ENCODE data around the gene VANGL1. TPM values are rescaled to one million over a fixed set of nuclear protein-coding genes. Genes with fewer than 3 reads are reported as not detected.

Gene VANGL1
- total RNA-seq, 1 experiment from 2014 or later = 13.6 TPM

DNA sequence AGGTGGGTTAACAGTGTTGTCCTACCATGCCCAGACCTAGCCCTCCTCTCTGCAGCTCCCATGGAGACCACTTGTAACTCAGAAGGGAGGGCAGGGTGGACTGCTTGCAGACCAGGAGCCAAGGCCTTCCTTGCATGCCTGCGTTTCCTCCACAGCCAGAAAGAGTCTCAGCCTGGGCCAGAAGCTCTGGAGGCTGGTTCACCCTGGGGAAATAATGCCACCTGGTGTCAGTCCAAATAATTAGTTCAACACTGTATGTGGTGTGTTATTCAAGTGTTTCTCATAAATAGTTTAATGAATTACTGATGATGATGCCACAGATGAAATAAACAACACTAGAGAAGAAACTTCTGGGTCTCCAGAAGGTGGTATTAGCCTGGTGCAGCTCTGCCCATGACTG is 16.9 kb upstream of the VANGL1 start:
- no peak for DNase-seq
- H3K23me2 ChIP-seq (ENCODE audit: insufficient read length, low read depth, low read length, poor library complexity, severe bottlenecking) = peaks cover 3% of the 10 kb centered on the region
- no peak overlapping the region for H2BK120ac ChIP-seq (ENCODE audit: low read depth, low read length, poor library complexity, severe bottlenecking)
- H2AFZ ChIP-seq (ENCODE audit: low read length) = peak overlapping the region; percentile 57
- H3K79me1 ChIP-seq (ENCODE audit: insufficient read depth, low read depth, low read length, poor library complexity, severe bottlenecking) = no peaks in the 10 kb centered on the region
- Mint-ChIP-seq H3K27ac (no peak overlapping the region), H3K4me1 (peaks cover 4 to 6% of the 10 kb centered on the region in 2 experiments; a peak in 2 of 4 replicates), H3K4me3 (no peak overlapping the region), H3K27me3 (ENCODE audit: low read depth) (peaks cover 2% of the 10 kb centered on the region), H3K36me3 (ENCODE audit: insufficient read depth in 1 of 3, low read depth in 3 of 3) (peaks cover 8 to 22% (median 8%) of the 10 kb centered on the region in 3 experiments), H3K9me3 (peaks cover 22 to 26% of the 10 kb centered on the region in 2 experiments)
- H3T11ph ChIP-seq (ENCODE audit: low read length) = no peak overlapping the region
- no peak overlapping the region for H4K8ac ChIP-seq (replicated peaks; ENCODE audit: insufficient read length, low read depth, low read length)
- H3K23ac ChIP-seq (ENCODE audit: insufficient read length, low read depth, low read length) = no peak overlapping the region
- no peak overlapping the region for H2BK5ac ChIP-seq (ENCODE audit: insufficient read length, low read length)
- no peak overlapping the region for H2BK15ac ChIP-seq (ENCODE audit: low read depth, low read length)
- H4K91ac ChIP-seq (ENCODE audit: insufficient read length, low read depth, low read length) = no peak overlapping the region
- H3K4ac ChIP-seq (ENCODE audit: low read depth, low read length) = no peak overlapping the region
- H3K4me2 ChIP-seq (ENCODE audit: insufficient read depth, insufficient read length, low read length) = no peak overlapping the region
- H4K5ac ChIP-seq (ENCODE audit: insufficient read length, low read depth, low read length) = no peak overlapping the region
- H4K20me1 ChIP-seq (ENCODE audit: control insufficient read depth, insufficient read depth, insufficient read length) = no peaks in the 10 kb centered on the region
- peak overlapping the region; percentile 57 for H3K18ac ChIP-seq (ENCODE audit: insufficient read length, low read depth, low read length)
- TF ChIP-seq, protein P1, sequence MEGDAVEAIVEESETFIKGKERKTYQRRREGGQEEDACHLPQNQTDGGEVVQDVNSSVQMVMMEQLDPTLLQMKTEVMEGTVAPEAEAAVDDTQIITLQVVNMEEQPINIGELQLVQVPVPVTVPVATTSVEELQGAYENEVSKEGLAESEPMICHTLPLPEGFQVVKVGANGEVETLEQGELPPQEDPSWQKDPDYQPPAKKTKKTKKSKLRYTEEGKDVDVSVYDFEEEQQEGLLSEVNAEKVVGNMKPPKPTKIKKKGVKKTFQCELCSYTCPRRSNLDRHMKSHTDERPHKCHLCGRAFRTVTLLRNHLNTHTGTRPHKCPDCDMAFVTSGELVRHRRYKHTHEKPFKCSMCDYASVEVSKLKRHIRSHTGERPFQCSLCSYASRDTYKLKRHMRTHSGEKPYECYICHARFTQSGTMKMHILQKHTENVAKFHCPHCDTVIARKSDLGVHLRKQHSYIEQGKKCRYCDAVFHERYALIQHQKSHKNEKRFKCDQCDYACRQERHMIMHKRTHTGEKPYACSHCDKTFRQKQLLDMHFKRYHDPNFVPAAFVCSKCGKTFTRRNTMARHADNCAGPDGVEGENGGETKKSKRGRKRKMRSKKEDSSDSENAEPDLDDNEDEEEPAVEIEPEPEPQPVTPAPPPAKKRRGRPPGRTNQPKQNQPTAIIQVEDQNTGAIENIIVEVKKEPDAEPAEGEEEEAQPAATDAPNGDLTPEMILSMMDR (conservative IDR thresholded peaks at IDR 0.05) = peak; percentile 28; the same call in 2 of the 3 replicates
- H3K4me1 ChIP-seq (ENCODE audit: insufficient read depth, low read length) = no peaks in the 10 kb centered on the region
- H2BK20ac ChIP-seq (ENCODE audit: low read depth, low read length, poor library complexity, severe bottlenecking) = no peak overlapping the region
- H3K9ac ChIP-seq (ENCODE audit: extremely low read depth, insufficient read length, low read length) = no peak overlapping the region
- no peak overlapping the region for H2BK12ac ChIP-seq (ENCODE audit: insufficient read length, low read depth, low read length)
- WGBS (ENCODE audit: extremely low coverage, insufficient read length, low lambda C conversion rate) = no CpG with 5 or more reads among the region's 1 CpG
- no peaks in the 10 kb centered on the region for H3K27me3 ChIP-seq (ENCODE audit: insufficient read depth, low read length)
- no peak overlapping the region for H3K27ac ChIP-seq (ENCODE audit: insufficient read length, low read depth, low read length)
- H3K14ac ChIP-seq (ENCODE audit: insufficient read depth, low read length) = no peak overlapping the region
- H2AK5ac ChIP-seq (ENCODE audit: insufficient read length, low read length) = no peak overlapping the region
- H3K56ac ChIP-seq (ENCODE audit: insufficient read length, low read depth, low read length) = no peak overlapping the region
- H3K79me2 ChIP-seq (ENCODE audit: insufficient read depth, low read length) = no peaks in the 10 kb centered on the region
- H3K9me3 ChIP-seq (ENCODE audit: control insufficient read depth, low read depth, low read length) = no peaks in the 10 kb centered on the region

Data from H9 (cell line).